ENCODE results near the gene STARD8. TPM values are rescaled to one million over a fixed set of nuclear protein-coding genes. Genes with fewer than 3 reads are reported as not detected.
"Not testable (repeated sequence)": the region's sequence is repeated elsewhere in the genome, so short reads cannot be mapped to it uniquely, and the experiment has no call there.

STARD8 gene
- polyA plus RNA-seq, 1 donor from 2014 or later = 0.09 TPM

GRCh38 chrX:68732906-68733493, 85.5 kb downstream of the STARD8 start:
- H3F3A ChIP-seq (ENCODE audit: insufficient read depth, low read length, poor library complexity, severe bottlenecking) = no peaks in the 10 kb centered on the region
- H3K9ac ChIP-seq (ENCODE audit: low read length) = no peak overlapping the region
- H3K4me2 ChIP-seq (ENCODE audit: low read length) = no peak overlapping the region
- H3K36me3 ChIP-seq (ENCODE audit: insufficient read depth, low read length) = no peaks in the 10 kb centered on the region
- no peaks in the 10 kb centered on the region for H3K79me2 ChIP-seq (replicated peaks; ENCODE audit: insufficient read depth, low read length)
- no peak overlapping the region for H3K4me3 ChIP-seq (ENCODE audit: low read length)
- no peak overlapping the region for H2AFZ ChIP-seq (ENCODE audit: low read depth, low read length)
- H3K9me3 ChIP-seq (ENCODE audit: low read length) = no peaks in the 10 kb centered on the region
- no peaks in the 10 kb centered on the region for H3K27me3 ChIP-seq (ENCODE audit: insufficient read depth, low read depth, low read length)
- TF ChIP-seq MXI1 (conservative IDR thresholded peaks at IDR 0.05; ENCODE audit: poor library complexity, severe bottlenecking) = no peak
- no peak for TF ChIP-seq SMC3 (conservative IDR thresholded peaks at IDR 0.05; ENCODE audit: poor library complexity)
- TF ChIP-seq RAD21 (conservative IDR thresholded peaks at IDR 0.05) = no peak
- TF ChIP-seq POLR2AphosphoS5 (IDR thresholded peaks at IDR 0.05) = no peak
- no peak for TF ChIP-seq TAF1 (IDR thresholded peaks at IDR 0.05; ENCODE audit: low read depth)
- TF ChIP-seq EP300 (conservative IDR thresholded peaks at IDR 0.05; ENCODE audit: poor library complexity, severe bottlenecking) = no peak
- no peak for TF ChIP-seq EZH2 (IDR thresholded peaks at IDR 0.05; ENCODE audit: borderline replicate concordance, insufficient read depth, low read length, poor library complexity, severe bottlenecking)
- TF ChIP-seq CTCF (IDR thresholded peaks at IDR 0.05; ENCODE audit: poor library complexity, severe bottlenecking) = no peak
- TF ChIP-seq, protein P1, sequence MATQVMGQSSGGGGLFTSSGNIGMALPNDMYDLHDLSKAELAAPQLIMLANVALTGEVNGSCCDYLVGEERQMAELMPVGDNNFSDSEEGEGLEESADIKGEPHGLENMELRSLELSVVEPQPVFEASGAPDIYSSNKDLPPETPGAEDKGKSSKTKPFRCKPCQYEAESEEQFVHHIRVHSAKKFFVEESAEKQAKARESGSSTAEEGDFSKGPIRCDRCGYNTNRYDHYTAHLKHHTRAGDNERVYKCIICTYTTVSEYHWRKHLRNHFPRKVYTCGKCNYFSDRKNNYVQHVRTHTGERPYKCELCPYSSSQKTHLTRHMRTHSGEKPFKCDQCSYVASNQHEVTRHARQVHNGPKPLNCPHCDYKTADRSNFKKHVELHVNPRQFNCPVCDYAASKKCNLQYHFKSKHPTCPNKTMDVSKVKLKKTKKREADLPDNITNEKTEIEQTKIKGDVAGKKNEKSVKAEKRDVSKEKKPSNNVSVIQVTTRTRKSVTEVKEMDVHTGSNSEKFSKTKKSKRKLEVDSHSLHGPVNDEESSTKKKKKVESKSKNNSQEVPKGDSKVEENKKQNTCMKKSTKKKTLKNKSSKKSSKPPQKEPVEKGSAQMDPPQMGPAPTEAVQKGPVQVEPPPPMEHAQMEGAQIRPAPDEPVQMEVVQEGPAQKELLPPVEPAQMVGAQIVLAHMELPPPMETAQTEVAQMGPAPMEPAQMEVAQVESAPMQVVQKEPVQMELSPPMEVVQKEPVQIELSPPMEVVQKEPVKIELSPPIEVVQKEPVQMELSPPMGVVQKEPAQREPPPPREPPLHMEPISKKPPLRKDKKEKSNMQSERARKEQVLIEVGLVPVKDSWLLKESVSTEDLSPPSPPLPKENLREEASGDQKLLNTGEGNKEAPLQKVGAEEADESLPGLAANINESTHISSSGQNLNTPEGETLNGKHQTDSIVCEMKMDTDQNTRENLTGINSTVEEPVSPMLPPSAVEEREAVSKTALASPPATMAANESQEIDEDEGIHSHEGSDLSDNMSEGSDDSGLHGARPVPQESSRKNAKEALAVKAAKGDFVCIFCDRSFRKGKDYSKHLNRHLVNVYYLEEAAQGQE (IDR thresholded peaks at IDR 0.05; ENCODE audit: borderline replicate concordance) = no peak
- H3K9me2 ChIP-seq (ENCODE audit: insufficient read depth, low read length) = no peaks in the 10 kb centered on the region
- no peak overlapping the region for H3K27ac ChIP-seq (ENCODE audit: low read length)
- H4K20me1 ChIP-seq (ENCODE audit: insufficient read depth) = no peaks in the 10 kb centered on the region

DNA sequence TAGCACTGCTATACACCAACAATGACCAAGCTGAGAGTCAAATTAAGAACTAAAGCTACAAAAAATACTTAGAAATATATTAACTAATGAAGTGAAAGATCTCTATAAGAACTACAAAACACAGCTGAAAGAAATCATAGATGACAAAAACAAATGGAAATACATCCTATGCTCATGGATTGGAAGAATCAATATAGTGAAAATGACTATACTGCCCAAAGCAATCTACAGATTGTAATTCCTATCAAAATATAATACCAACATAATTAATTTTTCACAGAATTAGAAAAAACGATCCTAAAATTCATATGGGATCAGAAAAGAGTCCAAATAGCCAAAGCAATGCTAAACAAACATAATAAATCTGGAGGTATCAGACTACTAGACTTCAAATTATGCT, 87.8 kb downstream of the STARD8 start:
- H3F3A ChIP-seq (ENCODE audit: insufficient read depth, low read length, poor library complexity, severe bottlenecking) = no peaks in the 10 kb centered on the region
- H4K20me1 ChIP-seq (ENCODE audit: insufficient read depth) = no peaks in the 10 kb centered on the region
- no peaks in the 10 kb centered on the region for H3K36me3 ChIP-seq (ENCODE audit: insufficient read depth, low read length)
- no peak overlapping the region for H3K4me3 ChIP-seq (ENCODE audit: low read length)
- H3K27ac ChIP-seq (ENCODE audit: low read length) = no peak overlapping the region
- H3K9me3 ChIP-seq (ENCODE audit: low read length) = no peaks in the 10 kb centered on the region
- H3K9ac ChIP-seq (ENCODE audit: low read length) = no peak overlapping the region
- H3K79me2 ChIP-seq (replicated peaks; ENCODE audit: insufficient read depth, low read length) = no peaks in the 10 kb centered on the region
- no peak overlapping the region for H3K4me2 ChIP-seq (ENCODE audit: low read length)
- H2AFZ ChIP-seq (ENCODE audit: low read depth, low read length) = no peak overlapping the region
- H3K27me3 ChIP-seq (ENCODE audit: insufficient read depth, low read depth, low read length) = no peaks in the 10 kb centered on the region
- H3K9me2 ChIP-seq (ENCODE audit: insufficient read depth, low read length) = no peaks in the 10 kb centered on the region
- TF ChIP-seq SMC3 (conservative IDR thresholded peaks at IDR 0.05; ENCODE audit: poor library complexity) (no peak), MXI1 (conservative IDR thresholded peaks at IDR 0.05; ENCODE audit: poor library complexity, severe bottlenecking) (no peak), EP300 (conservative IDR thresholded peaks at IDR 0.05; ENCODE audit: poor library complexity, severe bottlenecking) (no peak), EZH2 (IDR thresholded peaks at IDR 0.05; ENCODE audit: borderline replicate concordance, insufficient read depth, low read length, poor library complexity, severe bottlenecking) (no peak), CTCF (IDR thresholded peaks at IDR 0.05; ENCODE audit: poor library complexity, severe bottlenecking) (no peak), TAF1 (IDR thresholded peaks at IDR 0.05; ENCODE audit: low read depth) (no peak), RAD21 (conservative IDR thresholded peaks at IDR 0.05) (no peak), POLR2AphosphoS5 (IDR thresholded peaks at IDR 0.05) (no peak)
- TF ChIP-seq, protein P1 (IDR thresholded peaks at IDR 0.05; ENCODE audit: borderline replicate concordance) = no peak

DNA sequence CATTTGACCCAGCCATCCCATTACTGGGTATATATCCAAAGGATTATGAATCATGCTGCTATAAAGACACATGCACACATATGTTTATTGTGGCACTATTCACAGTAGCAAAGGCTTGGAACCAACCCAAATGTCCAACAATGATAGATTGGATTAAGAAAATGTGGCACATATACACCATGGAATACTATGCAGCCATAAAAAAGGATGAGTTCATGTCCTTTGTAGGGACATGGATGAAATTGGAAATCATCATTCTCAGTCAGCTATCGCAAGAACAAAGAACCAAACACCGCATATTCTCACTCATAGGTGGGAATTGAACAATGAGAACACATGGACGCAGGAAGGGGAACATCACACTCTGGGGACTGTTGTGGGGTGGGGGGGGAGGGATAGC, 94.4 kb downstream of the STARD8 start:
- not testable (repeated sequence) for H4K20me1 ChIP-seq (ENCODE audit: insufficient read depth); H3K9me2 ChIP-seq (ENCODE audit: insufficient read depth, low read length); H3K27ac ChIP-seq (ENCODE audit: low read length); H3K79me2 ChIP-seq (replicated peaks; ENCODE audit: insufficient read depth, low read length); H3K4me3 ChIP-seq (ENCODE audit: low read length); H3K27me3 ChIP-seq (ENCODE audit: insufficient read depth, low read depth, low read length); H3F3A ChIP-seq (ENCODE audit: insufficient read depth, low read length, poor library complexity, severe bottlenecking); H2AFZ ChIP-seq (ENCODE audit: low read depth, low read length); H3K36me3 ChIP-seq (ENCODE audit: insufficient read depth, low read length); H3K9ac ChIP-seq (ENCODE audit: low read length); H3K4me2 ChIP-seq (ENCODE audit: low read length); H3K9me3 ChIP-seq (ENCODE audit: low read length)
